ENCODE measurements around the gene IQSEC3. TPM values are rescaled to one million over a fixed set of nuclear protein-coding genes. Genes with fewer than 3 reads are reported as not detected.

Gene IQSEC3
- total and polyA plus RNA-seq, 2 of the 13 experiments (the other 11 are each of a cell fraction or from before 2014, with no cell fraction given) = not detected

DNA sequence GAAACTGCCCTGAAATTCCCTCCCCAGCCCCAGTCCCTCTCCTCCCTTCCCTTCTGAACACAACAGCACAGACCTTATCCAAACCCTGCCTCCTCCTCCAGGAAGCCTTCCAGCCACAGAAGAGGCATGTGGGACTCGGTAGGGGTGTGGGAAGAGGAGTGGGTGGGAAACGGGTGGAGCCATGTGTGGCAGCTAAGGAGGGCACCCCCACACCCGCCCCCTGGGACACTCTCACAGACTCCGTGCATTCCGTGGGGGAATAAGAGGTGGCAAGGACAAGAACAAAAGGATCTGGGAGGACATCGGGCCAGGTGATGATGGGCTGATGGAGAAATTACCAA lies 123.0 kb downstream of the IQSEC3 start:
- H3K4me2 ChIP-seq (ENCODE audit: low read depth, low read length) = peak overlapping the region; percentile 77; the same call in 1 of the 2 replicates
- no peaks in the 10 kb centered on the region for H4K20me1 ChIP-seq (ENCODE audit: insufficient read depth, low read length)
- H3K4me3 ChIP-seq (replicated peaks in 1 of 3; ENCODE audit: insufficient read depth in 1 of 3, low read depth in 2 of 3, low read length in 3 of 3) = no peak overlapping the region; a peak in 1 of 6 replicates
- ATAC-seq (no peak), FAIRE-seq (no peak), DNase-seq (ENCODE audit: low spot score) (no peak)
- no TSS peak for BruUV-seq (replicated peaks)
- POLR2A ChIA-PET = interaction anchor here (1.0 to 1.2 kb wide), 2 partner anchors 21 to 24 kb away, joined by 5 to 8 read pairs; no protein-coding TSS in a partner anchor
- H3K9me3 ChIP-seq (ENCODE audit: low read length) = no peaks in the 10 kb centered on the region
- no peak for TF ChIP-seq DR1 (CRISPR knock-in tag; IDR thresholded peaks at IDR 0.05)
- TF ChIP-seq ZMYM3 (CRISPR knock-in tag; IDR thresholded peaks at IDR 0.05) = 0 out of 2 replicates have a peak, but pooled peaks have one; percentile 19
- H3K27ac ChIP-seq (ENCODE audit: extremely low read length, insufficient read depth, low read length) = no peak overlapping the region
- H2AFZ ChIP-seq (ENCODE audit: low read length) = no peak overlapping the region
- CTCF ChIA-PET (ENCODE audit: low intra/inter-chr PET ratio, low total read pairs) = interaction anchor here (1.1 to 1.7 kb wide), 3 partner anchors 20 to 30 kb away, joined by 3 to 11 read pairs (median 3); no protein-coding TSS in a partner anchor
- in situ Hi-C loops (cut with HindIII; ENCODE audit: extremely low pct_ligation_motif_present, low pct_unique_long_range_greater_than_20kb) (no loop called here), intact Hi-C loops (cut with micrococcal nuclease; ENCODE audit: unreplicated experiment) (no loop called here)
- H3K4me1 ChIP-seq (ENCODE audit: insufficient read depth, low read length) = peaks cover 6% of the 10 kb centered on the region; the same call in 1 of the 2 replicates
- H3K27me3 ChIP-seq (ENCODE audit: control insufficient read depth in 1 of 2, insufficient read depth in 2 of 2, low read length in 2 of 2) = peaks cover 6 to 12% of the 10 kb centered on the region in 2 experiments; a peak in 3 of 5 replicates
- no peaks in the 10 kb centered on the region for H3K36me3 ChIP-seq (replicated peaks in 1 of 2; ENCODE audit: control insufficient read depth in 1 of 2, insufficient read depth in 2 of 2, low read length in 2 of 2)
- H3K9ac ChIP-seq (ENCODE audit: insufficient read depth, low read depth, low read length) = no peak overlapping the region
- H3K79me2 ChIP-seq (ENCODE audit: insufficient read depth, low read length) = no peaks in the 10 kb centered on the region
- whole genome bisulfite sequencing (ENCODE audit: low lambda C conversion rate) = 62% methylated on average over 6 of the region's 6 CpGs

DNA sequence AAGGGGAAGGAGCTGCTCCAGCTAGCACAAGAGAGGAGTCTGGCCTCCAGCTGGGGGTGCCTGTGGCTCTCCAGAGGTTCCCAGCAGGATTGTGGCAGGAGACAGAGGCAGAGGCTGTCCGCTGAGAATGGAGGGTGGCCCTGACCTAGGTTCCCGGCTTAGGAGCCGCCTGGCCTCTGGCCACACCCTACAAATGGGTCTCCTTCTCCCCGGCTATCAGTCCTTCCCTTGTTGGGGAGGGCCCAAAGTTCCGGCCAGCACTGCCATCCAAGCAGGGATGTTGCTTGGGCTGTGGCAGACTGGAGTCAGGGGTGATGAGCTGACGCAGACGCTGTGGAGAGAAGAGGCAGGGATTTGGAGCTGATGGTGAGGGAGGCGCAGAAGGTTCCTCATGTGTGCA lies 124.3 kb downstream of the IQSEC3 start:
- Histone ChIP-seq H3K27ac (ENCODE audit: extremely low read length, insufficient read depth, low read length) (no peak overlapping the region), H3K9me3 (ENCODE audit: low read length) (no peaks in the 10 kb centered on the region), H3K4me1 (ENCODE audit: insufficient read depth, low read length) (peaks cover 6% of the 10 kb centered on the region; the same call in 1 of the 2 replicates), H4K20me1 (ENCODE audit: insufficient read depth, low read length) (no peaks in the 10 kb centered on the region), H3K27me3 (ENCODE audit: control insufficient read depth in 1 of 2, insufficient read depth in 2 of 2, low read length in 2 of 2) (peaks cover 2 to 3% of the 10 kb centered on the region in 2 experiments; a peak in 3 of 5 replicates), H3K36me3 (replicated peaks in 1 of 2; ENCODE audit: control insufficient read depth in 1 of 2, insufficient read depth in 2 of 2, low read length in 2 of 2) (no peaks in the 10 kb centered on the region), H3K4me3 (replicated peaks in 1 of 3; ENCODE audit: insufficient read depth in 1 of 3, low read depth in 2 of 3, low read length in 3 of 3) (no peak overlapping the region), H3K4me2 (ENCODE audit: low read depth, low read length) (no peak overlapping the region), H3K9ac (ENCODE audit: insufficient read depth, low read depth, low read length) (no peak overlapping the region), H2AFZ (ENCODE audit: low read length) (no peak overlapping the region), H3K79me2 (ENCODE audit: insufficient read depth, low read length) (no peaks in the 10 kb centered on the region)
- no peak for TF ChIP-seq HNF4A (CRISPR knock-in tag; IDR thresholded peaks at IDR 0.05)
- TF ChIP-seq AGO2 (optimal IDR thresholded peaks at IDR 0.05; ENCODE audit: low read depth, low read length) = peak; percentile 26
- CTCF ChIA-PET (ENCODE audit: low intra/inter-chr PET ratio, low total read pairs) = no interaction called here
- POLR2A ChIA-PET = interaction anchor here (1.0 kb wide), 1 partner anchor 19 kb away, joined by 4 read pairs; no protein-coding TSS in a partner anchor
- ATAC-seq (no peak), DNase-seq (ENCODE audit: low spot score) (no peak), FAIRE-seq (no peak)
- in situ Hi-C loops (cut with HindIII; ENCODE audit: extremely low pct_ligation_motif_present, low pct_unique_long_range_greater_than_20kb) = no loop called here
- intact Hi-C loops (cut with micrococcal nuclease; ENCODE audit: unreplicated experiment) = no loop called here
- BruUV-seq (replicated peaks) = no TSS peak
- 92% methylated on average over 6 of the region's 8 CpGs for WGBS (ENCODE audit: low lambda C conversion rate)
